H1 (cell line): Measurements from ENCODE around the gene ZAR1L. TPM values are rescaled to one million over a fixed set of nuclear protein-coding genes. Genes with fewer than 3 reads are reported as not detected.

Source experiments
- CTCF ChIA-PET: fragments of 300-600 bp; sonication (Branson Sonifier 250); formaldehyde crosslinking; loops from one replicate; lab custom pipeline; 2021; ENCODE audit not compliant: partially characterized antibody; lab: Charles Lee
- POLR2A ChIA-PET: fragments of 300-600 bp; sonication (Branson Sonifier 250); formaldehyde crosslinking; loops from one replicate; lab custom pipeline; 2021; ENCODE audit warnings: inconsistent platforms; ENCODE audit not compliant: partially characterized antibody; lab: Charles Lee
- DNase-seq, 2 experiments: peaks; one replicate each; pipeline versions ENCODE4 v3.0.0 to v3.0.0-alpha.2; 2010 to 2022; ENCODE audit warnings: low spot score in 2 of 2, low read depth in 1 of 2, mixed read lengths in 1 of 2
- FAIRE-seq: peaks from 2 replicates; lab custom pipeline; 2011; peaks lifted over from hg19 to GRCh38; lab: Jason Lieb, UNC
- H2AFZ ChIP-seq: 2 replicates; pipeline ENCODE4 v1.8.1; 2012; ENCODE audit warnings: low read length, inconsistent platforms
- H2AK5ac ChIP-seq: 2 replicates; pipeline ENCODE4 v1.6.1; 2013; ENCODE audit warnings: low read depth, low read length
- H2BK120ac ChIP-seq: replicated peaks from 2 replicates; pipeline ENCODE3; 2013; ENCODE audit warnings: low read depth, low read length, inconsistent platforms
- H2BK12ac ChIP-seq: 2 replicates; pipeline ENCODE4 v1.6.1; 2013; ENCODE audit warnings: low read depth, low read length
- H2BK15ac ChIP-seq: 2 replicates; pipeline ENCODE4 v1.6.1; 2013; ENCODE audit warnings: low read length
- H2BK20ac ChIP-seq: 2 replicates; pipeline ENCODE4 v1.6.1; 2013; ENCODE audit warnings: low read length
- H2BK5ac ChIP-seq: 2 replicates; pipeline ENCODE4 v1.6.1; 2013; ENCODE audit warnings: low read depth, low read length
- H3K14ac ChIP-seq: 2 replicates; pipeline ENCODE4 v1.6.1; 2013; ENCODE audit warnings: inconsistent platforms; ENCODE audit not compliant: insufficient read length
- H3K18ac ChIP-seq: 2 replicates; pipeline ENCODE4 v1.6.1; 2013; ENCODE audit warnings: low read length; ENCODE audit errors: extremely low read depth
- H3K23ac ChIP-seq: 2 replicates; pipeline ENCODE4 v1.6.1; 2013; ENCODE audit warnings: inconsistent platforms; ENCODE audit not compliant: insufficient read length
- H3K23me2 ChIP-seq: 2 replicates; pipeline ENCODE4 v1.6.1; 2013; ENCODE audit warnings: low read depth, low read length
- H3K27ac ChIP-seq: 2 replicates; pipeline ENCODE4 v1.6.1; 2011; ENCODE audit warnings: low read depth, low read length, inconsistent platforms
- H3K27me3 ChIP-seq, 4 experiments: replicated peaks in 1 of 4; 1 replicate in 1 of 4; 2 replicates in 3 of 4; pipeline versions ENCODE4 v1.6.1 to v1.8.1; 2011 to 2013; ENCODE audit warnings: low read length in 3 of 4, mild to moderate bottlenecking in 3 of 4, inconsistent platforms in 2 of 4, mixed read lengths in 2 of 4, moderate library complexity in 1 of 4; ENCODE audit not compliant: control insufficient read depth in 3 of 4, insufficient read depth in 3 of 4; ENCODE audit errors: extremely low read depth in 1 of 4
- H3K36me3 ChIP-seq, 4 experiments: 2 replicates each; pipeline versions ENCODE4 v1.6.1 to v1.8.1; 2011 to 2013; ENCODE audit warnings: mild to moderate bottlenecking in 4 of 4, low read length in 3 of 4, moderate library complexity in 2 of 4, control low read depth in 1 of 4, inconsistent platforms in 1 of 4; ENCODE audit not compliant: insufficient read depth in 4 of 4, control insufficient read depth in 2 of 4
- H3K4ac ChIP-seq: replicated peaks from 2 replicates; pipeline ENCODE3; 2013; ENCODE audit warnings: low read length, low read depth, mixed read lengths, inconsistent platforms; ENCODE audit not compliant: insufficient read length
- H3K4me1 ChIP-seq, 4 experiments: replicated peaks in 1 of 4; 1 replicate in 1 of 4; 2 replicates in 3 of 4; pipeline versions ENCODE4 v1.6.1 to v1.8.1; 2011 to 2013; ENCODE audit warnings: low read length in 3 of 4, inconsistent platforms in 2 of 4, mixed read lengths in 1 of 4; ENCODE audit not compliant: insufficient read depth in 4 of 4, control insufficient read depth in 3 of 4
- H3K4me2 ChIP-seq, 2 experiments: 2 replicates each; pipeline versions ENCODE4 v1.6.1 to v1.8.1; 2011 to 2013; ENCODE audit warnings: low read depth in 2 of 2, low read length in 2 of 2, control low read depth in 1 of 2, inconsistent platforms in 1 of 2, mild to moderate bottlenecking in 1 of 2; ENCODE audit not compliant: insufficient read depth in 1 of 2
- H3K4me3 ChIP-seq, 4 experiments: fragments of 200-600, 300-600 bp in 1 of 4; sonication (generic), shearing (Covaris generic), sonication (Bioruptor Twin) in 1 of 4; 2 replicates each; pipeline versions ENCODE4 v1.5.1 to v1.8.1; 2011 to 2016; ENCODE audit warnings: low read length in 4 of 4, low read depth in 3 of 4, control low read depth in 2 of 4, inconsistent platforms in 2 of 4, mild to moderate bottlenecking in 2 of 4, mixed read lengths in 1 of 4, moderate library complexity in 1 of 4; ENCODE audit not compliant: insufficient read depth in 2 of 4; ENCODE audit errors: extremely low read depth in 1 of 4
- H3K56ac ChIP-seq: replicated peaks from 2 replicates; pipeline ENCODE3; 2013; ENCODE audit warnings: low read depth, mild to moderate bottlenecking, mixed read lengths, low read length, inconsistent platforms; ENCODE audit not compliant: insufficient read length
- H3K79me1 ChIP-seq: 2 replicates; pipeline ENCODE4 v1.6.1; 2013; ENCODE audit warnings: low read depth, low read length, control low read depth
- H3K79me2 ChIP-seq, 2 experiments: 2 replicates each; pipeline versions ENCODE4 v1.6.1 to v1.8.1; 2012 to 2013; ENCODE audit warnings: low read length in 2 of 2, mild to moderate bottlenecking in 2 of 2, inconsistent platforms in 1 of 2; ENCODE audit not compliant: insufficient read depth in 2 of 2, control insufficient read depth in 1 of 2
- H3K9ac ChIP-seq, 4 experiments: replicated peaks in 1 of 4; 1 replicate in 1 of 4; 2 replicates in 3 of 4; pipeline versions ENCODE4 v1.6.1 to v1.8.1; 2011 to 2013; ENCODE audit warnings: low read depth in 3 of 4, low read length in 3 of 4, control low read depth in 2 of 4, mild to moderate bottlenecking in 2 of 4, moderate library complexity in 2 of 4, inconsistent platforms in 1 of 4; ENCODE audit errors: extremely low read depth in 1 of 4
- H3K9me3 ChIP-seq, 2 experiments: 2 replicates each; pipeline versions ENCODE4 v1.6.1 to v1.8.1; 2012 to 2013; ENCODE audit warnings: mild to moderate bottlenecking in 2 of 2, moderate library complexity in 2 of 2, control low read depth in 1 of 2, inconsistent platforms in 1 of 2, low read depth in 1 of 2, low read length in 1 of 2, mixed read lengths in 1 of 2; ENCODE audit not compliant: insufficient read depth in 2 of 2
- H4K20me1 ChIP-seq, 2 experiments: replicated peaks in 1 of 2; 2 replicates each; pipeline versions ENCODE3 to v1.8.1; 2011 to 2013; ENCODE audit warnings: inconsistent platforms in 2 of 2, low read length in 2 of 2, mild to moderate bottlenecking in 1 of 2; ENCODE audit not compliant: insufficient read depth in 2 of 2, control insufficient read depth in 1 of 2
- H4K5ac ChIP-seq: 2 replicates; pipeline ENCODE4 v1.6.1; 2013; ENCODE audit warnings: low read length, low read depth, mixed read lengths, inconsistent platforms; ENCODE audit not compliant: insufficient read length
- H4K8ac ChIP-seq: 2 replicates; pipeline ENCODE4 v1.8.0; 2013; ENCODE audit warnings: mild to moderate bottlenecking, moderate library complexity, low read length, inconsistent platforms; ENCODE audit not compliant: insufficient read depth; ENCODE audit errors: extremely low read depth
- H4K91ac ChIP-seq: replicated peaks from 2 replicates; pipeline ENCODE3; 2013; ENCODE audit warnings: low read length, mixed read lengths, inconsistent platforms; ENCODE audit not compliant: insufficient read length
- CEBPB ChIP-seq: IDR thresholded peaks from 2 replicates; pipeline ENCODE4 v1.6.1; 2012; ENCODE audit warnings: low read depth, low read length
- CHD1 ChIP-seq: IDR thresholded peaks from 2 replicates; pipeline ENCODE4 v1.6.1; 2012; ENCODE audit warnings: low read depth, low read length, improper control_type of control experiment
- CTBP2 ChIP-seq: IDR thresholded peaks from 2 replicates; pipeline ENCODE4 v1.7.0; 2011; ENCODE audit warnings: borderline replicate concordance, mild to moderate bottlenecking, moderate library complexity, mixed read lengths, low read length; ENCODE audit not compliant: insufficient read depth, insufficient read length
- FOSL1 ChIP-seq: IDR thresholded peaks from 2 replicates; pipeline ENCODE4 v1.6.1; 2011; ENCODE audit warnings: mild to moderate bottlenecking, low read depth, low read length, moderate library complexity; ENCODE audit not compliant: insufficient read depth
- JUND ChIP-seq: IDR thresholded peaks from 2 replicates; pipeline ENCODE4 v1.6.1; 2011; ENCODE audit warnings: mild to moderate bottlenecking, improper control_type of control experiment, low read length
- KDM4A ChIP-seq: IDR thresholded peaks from one replicate; pipeline ENCODE4 v1.7.1; 2012; ENCODE audit warnings: low read depth, mild to moderate bottlenecking, moderate library complexity, low read length, inconsistent platforms; ENCODE audit not compliant: severe bottlenecking
- MAFK ChIP-seq: IDR thresholded peaks from 2 replicates; pipeline ENCODE4 v1.6.1; 2012; ENCODE audit warnings: low read depth, mild to moderate bottlenecking, improper control_type of control experiment, low read length
- NRF1 ChIP-seq: IDR thresholded peaks from 2 replicates; pipeline ENCODE4 v1.6.1; 2011; ENCODE audit warnings: mild to moderate bottlenecking, low read depth, low read length, improper control_type of control experiment
- POLR2AphosphoS5 ChIP-seq: IDR thresholded peaks from 2 replicates; pipeline ENCODE4 v1.6.1; 2011; ENCODE audit warnings: low read depth, low read length
- RBBP5 ChIP-seq: IDR thresholded peaks from 2 replicates; pipeline ENCODE4 v1.7.1; 2012; ENCODE audit warnings: low read depth, mild to moderate bottlenecking, inconsistent platforms, low read length, moderate library complexity, borderline replicate concordance
- TAF7 ChIP-seq: optimal IDR thresholded peaks from 2 replicates; pipeline ENCODE3; 2011; ENCODE audit warnings: low read depth, mild to moderate bottlenecking, inconsistent platforms, low read length, moderate library complexity, borderline replicate concordance
- polyA plus RNA-seq, 7 experiments: library from polyadenylated mRNA; depleted of rRNA in 3 of 7; stranded (reverse) in 5 of 7; unstranded in 2 of 7; fragments of >200 nt in 5 of 7; fragments of 200-250 nt in 2 of 7; gene quantifications; 1 replicate in 5 of 7; 2 replicates in 1 of 7; 4 replicates in 1 of 7; pipeline versions ENCODE4 v1.2.1 to v1.2.3, GENCODE V29; 2011 to 2013; ENCODE audit warnings: missing spikeins in 2 of 7, mixed read lengths in 2 of 7
- total RNA-seq: library from RNA; stranded (reverse); fragmentation: NEBNext Ultra II Directional; extraction: Animal tissue kit (Norgen Biotek cat#: 25700); gene quantifications from 2 replicates; pipeline ENCODE4 v1.2.1, GENCODE V29; 2021

ZAR1L gene
- total and polyA plus RNA-seq, 2 of the 8 experiments (the other 6 are each of a cell fraction or from before 2014, with no cell fraction given) = 0.19 to 0.30 TPM

DNA sequence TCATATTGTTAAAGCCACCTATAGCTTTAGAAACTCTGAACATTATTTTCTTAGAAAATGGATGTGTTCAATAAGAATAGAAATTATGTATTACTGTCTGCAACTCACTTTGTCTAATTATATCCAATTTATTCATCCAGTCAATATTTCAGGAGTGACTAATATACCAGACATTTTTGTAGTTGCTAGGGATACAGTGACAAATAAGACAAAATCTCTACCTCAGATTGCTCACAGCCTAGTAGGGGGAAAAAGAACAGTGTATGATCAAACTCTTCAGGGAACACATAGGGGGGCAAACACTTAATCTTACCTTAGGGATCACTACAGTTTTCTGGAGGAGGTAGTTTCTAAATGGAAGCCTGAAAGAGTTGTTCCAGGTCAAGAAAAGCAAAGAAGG lies 8.7 kb upstream of the ZAR1L start:
- H3K23me2 ChIP-seq = no peaks in the 10 kb centered on the region
- H4K91ac ChIP-seq = no peak overlapping the region
- no peak overlapping the region for H3K56ac ChIP-seq
- H2BK5ac ChIP-seq = no peak overlapping the region
- ChIA-PET POLR2A (interaction anchor here (1.6 to 2.4 kb wide), 2 partner anchors 8 to 9 kb away, joined by 4 to 8 read pairs; partner anchors contain the start of genes BRCA2 and ZAR1L), CTCF (interaction anchor here (1.1 kb wide), 1 partner anchor 11 kb away, joined by 3 read pairs; no protein-coding TSS in a partner anchor)
- H3K79me2 ChIP-seq = no peaks in the 10 kb centered on the region
- no peak overlapping the region for H3K18ac ChIP-seq
- H4K20me1 ChIP-seq = no peaks in the 10 kb centered on the region
- no peak overlapping the region for H2BK15ac ChIP-seq
- no peaks in the 10 kb centered on the region for H3K9me3 ChIP-seq
- H4K5ac ChIP-seq = no peak overlapping the region
- no peak for DNase-seq
- peaks cover 0 to 35% (median 12%) of the 10 kb centered on the region in 4 experiments; a peak in 4 of 8 replicates for H3K36me3 ChIP-seq
- H3K79me1 ChIP-seq = no peaks in the 10 kb centered on the region
- no peak overlapping the region for H2BK20ac ChIP-seq
- no peak overlapping the region for H3K4ac ChIP-seq
- no peak overlapping the region for H3K23ac ChIP-seq
- no peak overlapping the region for H3K27ac ChIP-seq
- H3K9ac ChIP-seq = no peak overlapping the region
- FAIRE-seq = no peak
- no peak overlapping the region for H2AK5ac ChIP-seq
- H2BK120ac ChIP-seq = no peak overlapping the region
- no peaks in the 10 kb centered on the region for H3K4me1 ChIP-seq
- no peak overlapping the region for H3K4me3 ChIP-seq
- no peak overlapping the region for H3K4me2 ChIP-seq
- H2BK12ac ChIP-seq = no peak overlapping the region
- no peak overlapping the region for H4K8ac ChIP-seq
- no peaks in the 10 kb centered on the region for H3K27me3 ChIP-seq
- H2AFZ ChIP-seq = no peak overlapping the region
- no peak for TF ChIP-seq CEBPB
- TF ChIP-seq NRF1 = no peak
- TF ChIP-seq CTBP2 = no peak
- TF ChIP-seq RBBP5 = no peak
- TF ChIP-seq KDM4A = no peak
- no peak for TF ChIP-seq POLR2AphosphoS5
- no peak for TF ChIP-seq TAF7
- no peak for TF ChIP-seq FOSL1
- no peak for TF ChIP-seq MAFK
- TF ChIP-seq JUND = no peak
- no peak for TF ChIP-seq CHD1
- no peak overlapping the region for H3K14ac ChIP-seq
